Raji (cell line): Measurements from ENCODE around the gene USP35.

Experiments used
- POLR2A ChIP-seq: IDR thresholded peaks from 2 replicates; pipeline ENCODE4 v1.6.1; 2011; ENCODE audit warnings: low read depth, low read length, control low read depth; ENCODE audit not compliant: insufficient read depth

Gene USP35

GRCh38 chr11:78256962-78257361, 68.2 kb downstream of the USP35 start:
- no peak for TF ChIP-seq POLR2A

GRCh38 chr11:78257654-78258053, 68.9 kb downstream of the USP35 start:
- no peak for TF ChIP-seq POLR2A

- TF ChIP-seq POLR2A: no peak
These were observed 71.2 kb downstream of the USP35 start for GRCh38 chr11:78259777-78260487.

DNA sequence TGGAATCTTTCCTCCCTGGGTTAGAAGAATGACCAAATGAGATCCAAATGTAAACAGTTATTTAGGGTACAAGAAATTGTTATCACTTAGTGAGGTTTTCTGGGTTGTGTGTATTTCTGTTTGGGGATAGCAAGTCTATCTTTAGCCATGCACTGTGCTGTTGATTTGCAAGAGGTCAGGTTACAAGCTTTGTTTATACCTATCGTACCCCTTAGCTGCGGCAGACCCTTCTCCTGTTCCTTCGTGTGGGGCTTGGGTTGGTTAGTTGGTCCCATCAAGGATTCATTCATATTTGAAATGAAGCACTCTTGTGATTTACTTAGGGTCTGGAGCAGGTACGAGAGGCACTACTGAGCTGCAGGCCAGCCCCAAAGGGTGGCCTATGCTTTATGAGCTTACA, 72.6 kb downstream of the USP35 start:
- TF ChIP-seq POLR2A: no peak

DNA sequence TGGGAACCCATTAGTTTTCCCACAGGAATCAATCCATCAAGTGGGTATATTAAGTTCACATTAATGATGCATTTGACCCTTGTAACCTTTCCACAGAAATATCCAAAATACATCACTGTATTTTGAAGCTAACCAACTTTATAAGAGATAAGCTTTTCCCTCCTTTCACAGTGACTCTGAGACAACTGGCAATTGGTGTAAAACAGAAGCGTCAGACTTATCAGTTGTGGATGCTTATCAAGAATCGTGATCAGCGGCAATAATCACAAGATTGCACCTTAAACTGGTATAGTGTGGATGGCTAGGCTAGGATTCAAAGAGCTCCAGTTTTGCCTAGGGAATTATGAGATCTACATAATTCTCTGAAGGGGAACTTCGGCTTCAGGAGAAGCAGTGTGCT, 73.1 kb downstream of the USP35 start:
- TF ChIP-seq POLR2A: no peak

GRCh38 chr11:78262238-78262637, 73.5 kb downstream of the USP35 start:
- TF ChIP-seq POLR2A: no peak

DNA sequence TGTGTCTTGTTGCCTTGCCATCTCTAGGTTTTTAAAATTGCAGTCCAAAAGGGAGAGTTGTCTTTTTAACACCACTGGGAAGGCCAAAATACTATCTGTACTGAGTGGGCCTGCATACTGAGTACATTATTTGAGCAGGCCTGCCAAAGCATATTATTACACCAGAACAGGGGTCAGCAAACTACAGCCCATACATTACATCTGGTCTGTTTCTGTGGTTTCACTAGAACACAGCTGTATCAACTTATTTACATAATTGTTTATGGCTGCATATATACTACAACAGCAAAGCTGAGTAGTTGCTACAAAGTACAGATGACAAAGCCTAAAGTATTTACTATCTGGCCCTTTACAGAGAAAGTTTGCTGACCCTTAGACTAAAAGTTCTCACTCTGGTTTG, 74.0 kb downstream of the USP35 start:
- TF ChIP-seq POLR2A: no peak
